LNCaP clone FGC (cell line): ENCODE data around the gene MRPS33.

ENCODE experiments used
- DNase-seq: peaks from one replicate; pipeline ENCODE4 v3.0.0-alpha.2; 2011; ENCODE audit warnings: low read depth
- H3K4me3 ChIP-seq: 2 replicates; pipeline ENCODE4 v1.5.1; 2011; ENCODE audit warnings: mild to moderate bottlenecking, low read depth, low read length, control low read depth
- CTCF ChIP-seq: IDR thresholded peaks from 2 replicates; pipeline ENCODE4 v1.5.1; 2012; ENCODE audit warnings: mild to moderate bottlenecking; ENCODE audit not compliant: control insufficient read depth, insufficient read depth; ENCODE audit errors: extremely low read depth

Gene MRPS33

DNA sequence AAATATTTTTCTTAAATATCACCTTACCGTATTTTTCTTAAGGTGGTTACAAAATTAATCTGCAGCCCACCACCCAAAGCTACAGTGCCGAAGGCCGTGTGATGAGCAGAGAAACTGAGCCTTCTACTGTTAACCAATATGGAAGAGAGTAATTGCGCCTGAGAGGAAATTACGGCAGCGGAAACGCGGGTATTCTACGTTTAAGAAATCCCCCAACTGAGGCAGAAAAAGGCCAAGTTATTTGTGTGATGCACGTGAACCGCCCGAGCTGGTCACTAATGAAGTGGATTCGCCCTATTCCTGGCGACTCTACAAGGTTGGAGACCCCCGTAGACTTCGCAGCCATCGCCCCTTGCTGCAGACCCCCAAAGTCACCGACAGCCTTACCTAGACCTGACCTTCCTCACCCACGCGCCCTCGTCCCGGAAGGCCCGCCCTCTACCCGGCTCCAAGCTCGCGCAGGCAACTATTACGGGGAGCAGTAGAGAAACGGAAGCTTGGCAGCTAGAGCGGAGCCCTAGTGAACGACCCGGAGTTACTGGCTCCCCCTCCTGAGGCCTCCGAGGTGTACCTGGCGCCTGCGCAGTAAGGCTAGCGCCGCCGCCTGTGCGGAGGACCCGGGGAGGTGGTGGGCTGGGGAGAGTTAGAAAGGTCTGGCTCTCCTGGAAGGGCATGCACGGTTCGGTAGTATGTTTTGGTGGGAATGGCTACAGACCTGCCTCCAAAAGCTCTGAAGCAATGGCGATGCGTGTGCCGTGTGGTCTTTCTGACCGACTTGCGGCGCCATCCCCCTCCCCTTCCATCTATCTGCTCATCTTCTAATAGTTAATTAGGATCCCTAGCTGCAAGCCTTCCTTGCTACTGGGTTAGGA is at the start of gene MRPS33:
MRPS33 (minus strand) TSS at position 429 of the 872 bp plus-strand sequence. CDS start 4,319 bp downstream, outside the sequence.
- H3K4me3 ChIP-seq, result peak within 1 kb of the TSS; percentile 70
- DNase-seq, result peak; percentile 91

GRCh38 chr7:141057788-141058187 is 43.0 kb upstream of the MRPS33 start:
- DNase-seq, result no peak
- no peak for TF ChIP-seq CTCF
- H3K4me3 ChIP-seq, result no peak overlapping the region

More for the DNA sequence above, at the start of gene MRPS33:
- TF ChIP-seq CTCF, result peak; percentile 76

DNA sequence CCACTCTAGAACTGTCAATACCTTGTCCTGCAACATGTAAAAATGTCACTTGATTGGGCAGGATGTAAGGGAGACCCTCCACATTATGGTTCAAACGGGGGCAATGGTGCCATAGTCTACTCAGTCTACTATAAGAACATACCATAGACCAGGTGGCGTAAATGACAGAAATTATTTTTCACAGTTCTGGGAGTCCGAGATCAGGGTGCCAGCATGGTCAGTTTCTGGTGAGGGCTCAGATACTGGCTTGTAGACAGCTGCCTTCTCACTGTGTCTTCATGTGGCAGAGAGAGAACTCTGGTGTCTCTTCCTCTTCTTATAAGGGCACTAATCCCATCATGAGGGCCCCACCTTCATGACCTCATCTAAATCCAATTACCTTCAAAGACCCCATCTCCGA is 40.4 kb upstream of the MRPS33 start:
- no peak overlapping the region for H3K4me3 ChIP-seq
- TF ChIP-seq CTCF, result no peak
- no peak for DNase-seq

GRCh38 chr7:141053626-141054025 is 38.9 kb upstream of the MRPS33 start:
- TF ChIP-seq CTCF, result no peak
- no peak overlapping the region for H3K4me3 ChIP-seq
- no peak for DNase-seq

- no peak for TF ChIP-seq CTCF
- no peak for DNase-seq
- H3K4me3 ChIP-seq, result no peak overlapping the region
Observed at GRCh38 chr7:141045842-141046620, 31.3 kb upstream of the MRPS33 start.

DNA sequence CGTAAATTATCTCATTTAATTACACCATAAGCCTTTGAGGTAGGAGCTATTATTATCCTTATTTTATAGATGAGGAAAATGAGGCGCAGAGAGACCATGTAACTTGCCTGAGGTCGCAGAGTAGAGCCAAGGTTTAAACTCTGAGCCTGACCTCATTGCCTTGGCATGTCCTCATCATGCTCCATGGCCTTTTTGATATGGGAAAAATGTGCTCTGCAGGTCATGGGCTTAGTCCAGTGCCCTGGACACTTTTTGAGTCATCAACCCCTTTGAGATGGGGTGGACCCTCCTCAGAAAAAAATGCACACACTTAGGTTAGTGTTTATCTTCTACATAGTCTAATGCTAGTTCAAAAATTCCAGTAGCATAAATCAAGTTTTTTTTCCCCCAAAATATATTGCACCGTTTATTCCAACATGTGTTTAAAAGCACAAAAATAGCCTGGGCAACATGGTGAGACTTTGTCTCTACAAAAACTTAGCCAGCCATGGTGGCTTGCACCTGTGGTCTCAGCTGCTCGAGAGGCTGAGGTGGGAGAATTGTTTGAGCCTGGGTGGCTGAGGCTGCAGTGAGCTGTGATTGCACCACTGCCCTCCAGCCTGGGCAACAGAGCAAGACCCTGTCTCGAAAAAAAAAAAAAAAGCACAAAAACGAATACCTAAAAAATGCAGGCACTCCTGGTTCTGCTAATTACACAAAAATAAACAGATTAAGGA is 30.5 kb upstream of the MRPS33 start:
- DNase-seq, result no peak

More for the DNA sequence above, 30.5 kb upstream of the MRPS33 start:
- H3K4me3 ChIP-seq, result no peak overlapping the region
- TF ChIP-seq CTCF, result no peak
